Body of pancreas (tissue), 4 donors: ENCODE results near the gene EWSR1.

Experiments
- CTCF ChIP-seq, 7 experiments: fragments of 450-650 bp in 4 of 7; fragments of 200-600 bp in 3 of 7; sonication (generic) in 3 of 7; IDR thresholded peaks; one replicate each; pipeline ENCODE4 v1.5.1; 2016 to 2019; ENCODE audit warnings: antibody characterized with exemption in 7 of 7
- POLR2A ChIP-seq, 3 donors: fragments of 450-650 bp; IDR thresholded peaks; one replicate each; pipeline ENCODE4 v1.6.1; 2016; ENCODE audit warnings: antibody characterized with exemption in 3 of 3, mild to moderate bottlenecking in 2 of 3

GRCh38 chr22:29325356-29325755, 57.3 kb downstream of the EWSR1 start:
- no peak for TF ChIP-seq CTCF (IDR thresholded peaks at IDR 0.05)
- TF ChIP-seq POLR2A (IDR thresholded peaks at IDR 0.05) = no peak
